WERI-Rb-1 (cell line): Measurements from ENCODE around the gene CYB561A3.

ENCODE experiments used
- DNase-seq: peaks from one replicate; pipeline ENCODE4 v3.0.0-alpha.2; 2020
- H3K27ac ChIP-seq: fragments of 250-450 bp; sonication (Bioruptor Pico); 2 replicates; pipeline ENCODE4 v1.5.1; 2020; ENCODE audit warnings: mild to moderate bottlenecking, moderate library complexity
- H3K27me3 ChIP-seq: fragments of 250-450 bp; sonication (Bioruptor Pico); 2 replicates; pipeline ENCODE4 v1.5.1; 2021; ENCODE audit warnings: mild to moderate bottlenecking, low read depth, moderate library complexity; ENCODE audit not compliant: insufficient read depth, severe bottlenecking
- H3K36me3 ChIP-seq: fragments of 250-450 bp; sonication (Bioruptor Pico); 2 replicates; pipeline ENCODE4 v1.5.1; 2020; ENCODE audit warnings: mild to moderate bottlenecking, moderate library complexity
- H3K4me3 ChIP-seq: 2 replicates; pipeline ENCODE4 v1.5.1; 2011; ENCODE audit warnings: low read depth, mild to moderate bottlenecking, control low read depth, low read length
- H3K9me3 ChIP-seq: fragments of 250-450 bp; sonication (Bioruptor Pico); 2 replicates; pipeline ENCODE4 v1.5.1; 2021; ENCODE audit warnings: mild to moderate bottlenecking, moderate library complexity; ENCODE audit not compliant: severe bottlenecking
- TF ChIP-seq, protein P1 (sequence below): IDR thresholded peaks from 2 replicates; pipeline ENCODE4 v1.5.1; 2011; ENCODE audit warnings: low read depth, mild to moderate bottlenecking, control low read depth, inconsistent platforms, low read length

CYB561A3 gene

DNA sequence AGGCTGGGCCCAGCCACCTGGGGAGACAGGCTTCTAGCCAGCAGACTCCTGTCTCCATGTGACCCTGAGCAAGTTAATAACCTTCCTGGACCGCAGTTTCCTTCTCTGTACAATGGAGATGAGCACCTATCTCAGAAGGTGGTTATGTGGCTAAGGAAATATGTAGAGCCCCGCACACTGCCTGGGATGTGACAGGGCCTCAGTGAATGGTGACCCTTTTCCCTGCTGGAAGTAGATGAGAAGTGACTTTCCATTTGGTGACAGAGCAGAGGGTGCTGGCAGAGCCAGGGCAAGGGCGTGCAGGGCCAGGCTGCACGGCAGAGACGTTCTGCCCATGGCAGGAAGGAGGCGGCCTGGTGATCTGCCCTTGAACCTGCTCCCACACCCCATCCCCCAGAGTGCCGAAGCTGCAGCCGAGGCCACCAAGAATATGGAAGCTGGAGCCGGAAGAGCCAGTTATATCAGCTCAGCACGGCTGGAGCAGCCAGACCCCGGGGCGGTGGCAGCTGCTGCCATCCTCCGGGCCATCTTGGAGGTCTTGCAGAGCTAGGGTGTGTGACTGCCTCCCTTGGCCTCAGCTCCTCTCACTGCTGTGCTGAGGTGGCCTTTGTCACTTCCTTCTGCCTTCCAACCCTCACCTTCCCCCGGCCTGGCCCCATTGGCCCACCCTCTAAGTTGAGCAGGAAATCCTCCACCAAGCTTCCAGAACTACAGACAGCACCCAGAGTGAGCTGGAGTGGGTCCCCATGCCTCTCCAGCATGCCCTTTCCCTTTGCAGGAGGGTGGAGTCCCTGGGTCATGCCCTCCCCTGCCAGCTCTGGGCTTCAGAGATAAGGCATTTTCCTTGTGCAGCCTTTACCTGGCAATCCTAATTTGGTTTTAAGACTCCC lies 15.5 kb downstream of the CYB561A3 start:
- Histone ChIP-seq H3K4me3 (no peak overlapping the region), H3K27ac (no peak overlapping the region), H3K36me3 (no peaks in the 10 kb centered on the region), H3K27me3 (no peaks in the 10 kb centered on the region), H3K9me3 (no peaks in the 10 kb centered on the region)
- no peak for DNase-seq
- TF ChIP-seq, protein P1, sequence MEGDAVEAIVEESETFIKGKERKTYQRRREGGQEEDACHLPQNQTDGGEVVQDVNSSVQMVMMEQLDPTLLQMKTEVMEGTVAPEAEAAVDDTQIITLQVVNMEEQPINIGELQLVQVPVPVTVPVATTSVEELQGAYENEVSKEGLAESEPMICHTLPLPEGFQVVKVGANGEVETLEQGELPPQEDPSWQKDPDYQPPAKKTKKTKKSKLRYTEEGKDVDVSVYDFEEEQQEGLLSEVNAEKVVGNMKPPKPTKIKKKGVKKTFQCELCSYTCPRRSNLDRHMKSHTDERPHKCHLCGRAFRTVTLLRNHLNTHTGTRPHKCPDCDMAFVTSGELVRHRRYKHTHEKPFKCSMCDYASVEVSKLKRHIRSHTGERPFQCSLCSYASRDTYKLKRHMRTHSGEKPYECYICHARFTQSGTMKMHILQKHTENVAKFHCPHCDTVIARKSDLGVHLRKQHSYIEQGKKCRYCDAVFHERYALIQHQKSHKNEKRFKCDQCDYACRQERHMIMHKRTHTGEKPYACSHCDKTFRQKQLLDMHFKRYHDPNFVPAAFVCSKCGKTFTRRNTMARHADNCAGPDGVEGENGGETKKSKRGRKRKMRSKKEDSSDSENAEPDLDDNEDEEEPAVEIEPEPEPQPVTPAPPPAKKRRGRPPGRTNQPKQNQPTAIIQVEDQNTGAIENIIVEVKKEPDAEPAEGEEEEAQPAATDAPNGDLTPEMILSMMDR, result no peak

DNA sequence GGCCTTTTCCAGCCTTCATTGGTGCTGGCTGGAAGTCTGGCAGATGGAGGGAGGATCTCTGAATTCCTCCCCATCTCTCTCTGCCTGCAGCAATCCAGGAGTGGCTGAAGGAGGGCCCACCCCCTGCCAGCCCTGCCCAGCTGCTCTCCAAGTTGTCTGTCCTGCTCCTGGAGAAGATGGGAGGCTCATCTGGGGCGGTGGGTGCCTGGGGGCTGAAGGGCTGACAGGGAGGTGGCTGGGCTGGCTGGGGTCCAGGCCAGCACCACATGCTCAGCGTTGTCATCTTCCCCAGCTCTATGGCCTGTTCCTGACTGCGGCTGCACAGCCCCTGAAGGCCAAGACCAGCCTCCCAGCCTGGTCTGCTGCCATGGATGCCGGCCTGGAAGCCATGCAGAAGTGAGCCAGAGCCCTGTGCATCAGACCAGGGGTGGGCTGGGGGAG lies 16.5 kb downstream of the CYB561A3 start:
- Histone ChIP-seq H3K4me3 (no peak overlapping the region), H3K36me3 (no peaks in the 10 kb centered on the region), H3K9me3 (no peaks in the 10 kb centered on the region), H3K27me3 (no peaks in the 10 kb centered on the region), H3K27ac (peak overlapping the region; percentile 59)
- TF ChIP-seq, protein P1, result no peak
- peak; percentile 55 for DNase-seq

DNA sequence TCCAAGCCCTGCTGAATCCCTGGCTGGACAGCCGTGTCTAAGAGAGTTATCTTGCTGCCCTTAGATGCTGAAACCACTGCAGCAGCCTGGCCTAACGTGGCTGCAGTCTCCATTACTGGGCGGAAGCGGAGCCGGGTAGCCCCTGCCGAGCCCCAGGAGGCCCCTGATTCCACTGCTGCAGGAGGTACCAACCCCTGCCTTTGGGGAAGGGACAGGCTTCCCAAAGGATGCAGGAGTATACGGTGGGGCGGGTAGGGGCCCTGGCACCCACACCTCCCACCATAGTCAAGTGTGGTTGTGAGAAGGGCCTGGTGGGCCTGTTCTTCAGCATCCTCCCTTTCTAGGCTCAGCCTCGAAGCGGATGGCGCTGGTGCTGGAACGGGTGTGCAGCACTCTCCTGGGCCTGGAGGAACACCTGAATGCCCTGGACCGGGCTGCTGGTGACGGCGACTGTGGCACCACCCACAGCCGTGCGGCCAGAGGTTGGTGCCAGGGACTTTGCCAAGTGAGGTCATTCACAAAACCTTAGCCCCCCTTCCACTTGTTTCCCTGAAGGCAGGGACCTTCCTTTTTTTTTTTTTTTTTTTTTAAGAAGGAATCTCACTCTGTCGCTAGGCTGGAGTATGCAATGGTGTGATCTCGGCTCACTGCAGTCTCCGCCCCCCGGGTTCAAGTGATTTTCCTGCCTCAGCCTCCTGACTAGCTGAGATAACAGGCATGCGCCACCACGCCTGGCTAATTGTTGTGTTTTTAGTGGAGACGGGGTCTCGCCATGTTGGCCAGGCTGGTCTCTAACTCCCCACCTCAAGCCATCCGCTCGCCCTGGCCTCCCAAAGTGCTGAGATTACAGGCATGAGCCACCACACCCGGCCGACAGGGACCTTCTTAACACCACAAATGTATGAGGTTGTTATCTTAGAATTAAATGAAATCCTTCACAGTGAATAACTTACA lies 17.6 kb downstream of the CYB561A3 start:
- H3K36me3 ChIP-seq, result no peaks in the 10 kb centered on the region
- no peak overlapping the region; the same call in 1 of the 2 replicates for H3K27ac ChIP-seq
- no peaks in the 10 kb centered on the region for H3K9me3 ChIP-seq
- TF ChIP-seq, protein P1, result no peak
- no peak overlapping the region for H3K4me3 ChIP-seq
- DNase-seq, result no peak
- H3K27me3 ChIP-seq, result no peaks in the 10 kb centered on the region

DNA sequence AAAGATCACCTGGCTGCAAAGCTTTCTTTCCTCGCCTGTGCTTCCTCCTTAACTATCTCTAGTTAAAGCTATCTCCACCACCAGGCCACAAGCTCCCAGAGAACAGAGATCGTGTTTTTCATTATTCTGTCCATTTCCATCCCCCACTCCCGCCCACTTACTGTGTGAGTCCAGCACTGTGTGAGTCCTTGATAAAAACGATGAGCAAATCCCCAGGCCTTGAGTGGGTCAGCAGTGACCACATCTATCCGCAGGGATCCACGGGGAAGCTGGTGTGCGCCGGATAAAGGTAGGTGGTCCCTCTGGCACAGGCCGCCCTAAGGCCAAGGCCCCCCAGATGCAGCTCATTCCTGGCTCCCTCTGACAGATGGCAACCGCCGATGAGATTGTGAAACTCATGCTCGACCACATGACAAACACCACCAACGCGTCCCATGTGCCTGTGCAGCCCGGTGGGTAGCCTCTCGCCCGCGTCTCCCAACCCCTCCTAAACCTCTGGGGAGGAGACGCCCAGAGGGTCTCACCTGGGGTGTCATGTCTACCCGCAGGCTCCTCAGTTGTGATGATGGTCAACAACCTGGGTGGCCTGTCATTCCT lies 19.4 kb downstream of the CYB561A3 start:
- H3K9me3 ChIP-seq, result no peaks in the 10 kb centered on the region
- H3K27ac ChIP-seq, result no peak overlapping the region
- no peaks in the 10 kb centered on the region for H3K27me3 ChIP-seq
- H3K4me3 ChIP-seq, result no peak overlapping the region
- DNase-seq, result no peak
- no peaks in the 10 kb centered on the region for H3K36me3 ChIP-seq
- TF ChIP-seq, protein P1, result no peak

DNA sequence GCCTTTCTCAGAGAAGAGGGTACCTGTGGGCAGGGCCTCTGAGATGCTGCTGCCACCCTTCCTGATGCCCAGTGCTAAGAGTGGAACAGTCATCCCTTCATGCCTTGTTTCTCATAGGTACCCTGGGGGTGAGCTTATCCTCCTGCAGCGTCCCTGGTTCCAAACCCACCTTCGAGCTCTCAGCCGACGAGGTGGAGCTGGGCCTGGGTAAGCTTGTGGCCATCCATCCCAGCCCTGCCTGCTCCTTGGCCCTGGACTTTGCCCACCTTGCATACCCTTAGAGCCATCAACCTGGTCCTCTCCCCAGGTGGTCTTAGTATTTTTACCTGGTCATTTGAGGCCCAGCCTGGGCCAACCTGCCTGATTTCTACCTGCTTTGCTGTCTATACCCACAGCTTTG lies 20.0 kb downstream of the CYB561A3 start:
- no peak for DNase-seq
- no peaks in the 10 kb centered on the region for H3K9me3 ChIP-seq
- no peak overlapping the region for H3K27ac ChIP-seq
- TF ChIP-seq, protein P1, result no peak
- no peak overlapping the region for H3K4me3 ChIP-seq
- H3K36me3 ChIP-seq, result no peaks in the 10 kb centered on the region
- H3K27me3 ChIP-seq, result no peaks in the 10 kb centered on the region
